ENCODE measurements around the gene CHAT.

The CHAT gene

GRCh38 chr10:49613882-49614241 lies at the start of gene CHAT:
CHAT (plus strand) TSS chr10:49614037; CDS start chr10:49614190, 153 bp downstream.
- Histone ChIP-seq H3K27me3 (ENCODE audit: insufficient read depth, poor library complexity, severe bottlenecking) (peaks cover 67% of the 10 kb centered on the region), H3K36me3 (ENCODE audit: low read depth) (no peaks in the 10 kb centered on the region), H3K4me1 (ENCODE audit: insufficient read depth, poor library complexity, severe bottlenecking) (no peaks in the 10 kb centered on the region), H3K4me3 (ENCODE audit: severe bottlenecking) (no peak within 1 kb of the TSS), H3K27ac (ENCODE audit: poor library complexity, severe bottlenecking) (no peak within 1 kb of the TSS), H3K9me3 (ENCODE audit: severe bottlenecking) (no peaks in the 10 kb centered on the region)
- no peak for TF ChIP-seq CTCF (IDR thresholded peaks at IDR 0.05; ENCODE audit: poor library complexity, severe bottlenecking)
- DNase-seq (ENCODE audit: low spot score): no peak
- no peak for ATAC-seq (ENCODE audit: low read depth)

DNA sequence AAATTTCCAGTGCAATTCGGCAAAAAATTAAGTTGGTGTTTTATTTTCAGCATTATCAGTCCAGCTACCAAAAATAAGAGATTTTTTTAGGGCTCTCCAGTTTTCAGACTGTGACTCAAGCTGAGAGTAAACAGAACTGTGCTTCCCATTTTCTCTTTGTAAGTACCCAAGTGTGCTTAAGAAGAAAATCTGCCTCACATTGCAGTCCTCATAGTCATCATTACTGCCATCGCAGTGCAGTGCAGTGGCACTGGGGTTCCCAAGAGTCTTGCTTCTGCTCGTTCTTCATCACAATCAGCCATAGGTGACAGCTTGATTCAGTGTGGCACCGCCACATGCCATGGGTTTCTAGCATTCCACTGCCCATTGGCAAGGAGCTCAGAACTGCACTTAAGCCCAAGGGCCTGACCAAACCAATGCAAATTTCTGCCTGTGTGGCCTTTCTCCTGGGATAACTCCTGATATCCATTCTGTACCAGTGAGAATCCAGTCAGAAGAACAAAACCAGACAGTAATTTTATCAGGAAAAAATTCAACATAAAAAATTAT lies 49.3 kb upstream of the CHAT start:
- TF ChIP-seq CTCF (IDR thresholded peaks at IDR 0.05; ENCODE audit: poor library complexity, severe bottlenecking): no peak
- Histone ChIP-seq H3K4me3 (ENCODE audit: severe bottlenecking) (no peak overlapping the region), H3K27ac (ENCODE audit: poor library complexity, severe bottlenecking) (no peak overlapping the region), H3K4me1 (ENCODE audit: insufficient read depth, poor library complexity, severe bottlenecking) (peaks cover 14% of the 10 kb centered on the region), H3K9me3 (ENCODE audit: severe bottlenecking) (no peaks in the 10 kb centered on the region), H3K27me3 (ENCODE audit: insufficient read depth, poor library complexity, severe bottlenecking) (no peaks in the 10 kb centered on the region), H3K36me3 (ENCODE audit: low read depth) (no peaks in the 10 kb centered on the region)
- DNase-seq (ENCODE audit: low spot score) (no peak), ATAC-seq (ENCODE audit: low read depth) (no peak)

- no peaks in the 10 kb centered on the region for H3K9me3 ChIP-seq (ENCODE audit: severe bottlenecking)
- TF ChIP-seq CTCF (IDR thresholded peaks at IDR 0.05; ENCODE audit: poor library complexity, severe bottlenecking): no peak
- DNase-seq (ENCODE audit: low spot score): no peak
- H3K36me3 ChIP-seq (ENCODE audit: low read depth): no peaks in the 10 kb centered on the region
- no peaks in the 10 kb centered on the region for H3K27me3 ChIP-seq (ENCODE audit: insufficient read depth, poor library complexity, severe bottlenecking)
- H3K4me3 ChIP-seq (ENCODE audit: severe bottlenecking): no peak overlapping the region
- peaks cover 17% of the 10 kb centered on the region for H3K4me1 ChIP-seq (ENCODE audit: insufficient read depth, poor library complexity, severe bottlenecking)
- no peak for ATAC-seq (ENCODE audit: low read depth)
- H3K27ac ChIP-seq (ENCODE audit: poor library complexity, severe bottlenecking): peak overlapping the region; percentile 80
These were observed 46.0 kb upstream of the CHAT start for GRCh38 chr10:49567810-49568209.

DNA sequence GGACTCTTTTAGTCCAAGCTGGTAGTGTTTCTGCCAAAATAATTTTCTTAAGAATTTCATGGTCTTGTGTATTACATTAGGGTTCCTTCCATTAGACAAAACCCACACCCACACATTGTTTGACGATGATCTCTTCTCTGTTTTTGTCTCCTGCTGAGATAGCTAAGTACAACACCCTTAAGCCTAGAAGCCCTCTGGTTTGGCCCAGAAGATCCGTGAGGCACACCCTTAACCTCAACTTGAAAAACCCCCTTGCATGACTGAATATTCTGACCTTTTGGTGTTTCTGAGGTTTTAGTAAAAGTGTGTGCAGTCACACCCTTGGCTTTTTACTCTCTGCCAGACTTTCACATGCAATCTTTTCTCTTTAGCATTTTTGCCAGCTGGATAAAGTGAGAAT lies 45.6 kb upstream of the CHAT start:
- no peaks in the 10 kb centered on the region for H3K36me3 ChIP-seq (ENCODE audit: low read depth)
- H3K4me3 ChIP-seq (ENCODE audit: severe bottlenecking): no peak overlapping the region
- DNase-seq (ENCODE audit: low spot score) (no peak), ATAC-seq (ENCODE audit: low read depth) (no peak)
- peaks cover 17% of the 10 kb centered on the region for H3K4me1 ChIP-seq (ENCODE audit: insufficient read depth, poor library complexity, severe bottlenecking)
- no peak for TF ChIP-seq CTCF (IDR thresholded peaks at IDR 0.05; ENCODE audit: poor library complexity, severe bottlenecking)
- H3K27me3 ChIP-seq (ENCODE audit: insufficient read depth, poor library complexity, severe bottlenecking): no peaks in the 10 kb centered on the region
- H3K27ac ChIP-seq (ENCODE audit: poor library complexity, severe bottlenecking): peak overlapping the region; percentile 80
- H3K9me3 ChIP-seq (ENCODE audit: severe bottlenecking): no peaks in the 10 kb centered on the region

GRCh38 chr10:49569031-49569631 lies 44.7 kb upstream of the CHAT start:
- TF ChIP-seq CTCF (IDR thresholded peaks at IDR 0.05; ENCODE audit: poor library complexity, severe bottlenecking): no peak
- H3K27ac ChIP-seq (ENCODE audit: poor library complexity, severe bottlenecking): peak overlapping the region; percentile 80
- no peak for DNase-seq (ENCODE audit: low spot score)
- H3K4me3 ChIP-seq (ENCODE audit: severe bottlenecking): no peak overlapping the region
- peak; percentile 83 for ATAC-seq (ENCODE audit: low read depth)
- H3K27me3 ChIP-seq (ENCODE audit: insufficient read depth, poor library complexity, severe bottlenecking): no peaks in the 10 kb centered on the region
- H3K36me3 ChIP-seq (ENCODE audit: low read depth): no peaks in the 10 kb centered on the region
- peaks cover 17% of the 10 kb centered on the region for H3K4me1 ChIP-seq (ENCODE audit: insufficient read depth, poor library complexity, severe bottlenecking)
- H3K9me3 ChIP-seq (ENCODE audit: severe bottlenecking): no peaks in the 10 kb centered on the region
